Naive thymus-derived CD4-positive, alpha-beta T cell (primary cell): ENCODE data around the gene SERPINE1. TPM values are rescaled to one million over a fixed set of nuclear protein-coding genes. Genes with fewer than 3 reads are reported as not detected.
A peak's percentile ranks its signal among the peaks of the same experiment; 100 is the strongest.

Experiments
- ATAC-seq: fragments of 150-1000 bp; cut with Tn5 transposase; 2 replicates; pipeline ENCODE4 v1.10.0; 2021; ENCODE audit warnings: mild to moderate bottlenecking, moderate library complexity
- CTCF ChIA-PET: fragments of 350-600 bp; sonication (Branson Sonifier 250); formaldehyde crosslinking; loops from one replicate; lab custom pipeline; 2021; ENCODE audit warnings: antibody characterized with exemption; lab: Charles Lee
- POLR2A ChIA-PET: fragments of 350-600 bp; sonication (Branson Sonifier 250); formaldehyde crosslinking; loops from one replicate; lab custom pipeline; 2021; ENCODE audit warnings: antibody characterized with exemption, inconsistent platforms; lab: Charles Lee
- DNase-seq, 9 donors: peaks; one replicate each; pipeline versions ENCODE4 v3.0.0 to v3.0.0-alpha.2; 2020 to 2022; ENCODE audit warnings: mixed read lengths in 1 of 9
- H3K27ac ChIP-seq: one replicate; pipeline ENCODE4 v1.7.0; 2013; ENCODE audit warnings: mild to moderate bottlenecking, low read depth, low read length, moderate library complexity
- H3K27me3 ChIP-seq, 2 donors: one replicate each; pipeline ENCODE4 v1.7.0; 2013; ENCODE audit warnings: low read length in 2 of 2, mild to moderate bottlenecking in 2 of 2, moderate library complexity in 2 of 2; ENCODE audit not compliant: control insufficient read depth in 2 of 2, insufficient read depth in 2 of 2
- H3K36me3 ChIP-seq, 3 experiments: 1 replicate in 2 of 3; 2 replicates in 1 of 3; pipeline ENCODE4 v1.7.0; 2013; ENCODE audit warnings: low read length in 3 of 3, mild to moderate bottlenecking in 3 of 3, moderate library complexity in 1 of 3; ENCODE audit not compliant: insufficient read depth in 3 of 3, control insufficient read depth in 2 of 3
- H3K4me1 ChIP-seq, 2 donors: one replicate each; pipeline ENCODE4 v1.7.0; 2013; ENCODE audit warnings: low read length in 2 of 2, mild to moderate bottlenecking in 2 of 2, moderate library complexity in 1 of 2; ENCODE audit not compliant: control insufficient read depth in 2 of 2, insufficient read depth in 2 of 2
- H3K4me3 ChIP-seq: 2 replicates; pipeline ENCODE4 v1.7.0; 2013; ENCODE audit warnings: mild to moderate bottlenecking, low read length
- H3K9me3 ChIP-seq, 3 experiments: 1 replicate in 2 of 3; 2 replicates in 1 of 3; pipeline ENCODE4 v1.7.0; 2013; ENCODE audit warnings: low read length in 3 of 3; ENCODE audit not compliant: control insufficient read depth in 2 of 3
- H3K27ac Mint-ChIP-seq, 9 donors: one replicate each; pipeline ENCODE4 v1.8.0; 2020 to 2022; ENCODE audit warnings: mixed read lengths in 9 of 9, mild to moderate bottlenecking in 8 of 9, moderate library complexity in 5 of 9, inconsistent platforms in 2 of 9
- H3K27me3 Mint-ChIP-seq, 5 donors: one replicate each; pipeline ENCODE4 v1.8.0; 2021 to 2022; ENCODE audit warnings: mixed read lengths in 5 of 5, mild to moderate bottlenecking in 1 of 5
- H3K36me3 Mint-ChIP-seq, 5 donors: one replicate each; pipeline ENCODE4 v1.8.0; 2020 to 2022; ENCODE audit warnings: mixed read lengths in 5 of 5, mild to moderate bottlenecking in 3 of 5, inconsistent platforms in 1 of 5
- H3K4me1 Mint-ChIP-seq, 7 donors: one replicate each; pipeline ENCODE4 v1.8.0; 2020 to 2022; ENCODE audit warnings: mixed read lengths in 7 of 7, mild to moderate bottlenecking in 3 of 7, inconsistent platforms in 1 of 7
- H3K4me3 Mint-ChIP-seq, 10 donors: one replicate each; pipeline ENCODE4 v1.8.0; 2020 to 2022; ENCODE audit warnings: mild to moderate bottlenecking in 10 of 10, mixed read lengths in 10 of 10, moderate library complexity in 6 of 10, inconsistent platforms in 2 of 10
- H3K9me3 Mint-ChIP-seq, 11 donors: one replicate each; pipeline ENCODE4 v1.8.0; 2020 to 2022; ENCODE audit warnings: mixed read lengths in 11 of 11, mild to moderate bottlenecking in 4 of 11, inconsistent platforms in 1 of 11, moderate library complexity in 1 of 11
- intact Hi-C, 2 donors: fragments of 100-400 bp; cut with micrococcal nuclease; formaldehyde crosslinking; loops; one replicate each; pipeline ENCODE4 v1.15.1; 2023
- polyA plus RNA-seq, 2 donors: library from polyadenylated mRNA; unstranded; fragments of 300-500 nt; fragmentation: Illumina TruSeq; gene quantifications; one replicate each; pipeline ENCODE4 v1.2.3, GENCODE V29; 2021
- total RNA-seq, 6 experiments: library from RNA in 5 of 6; stranded (reverse) in 5 of 6; gene quantifications; 1 replicate in 5 of 6; 2 replicates in 1 of 6; pipeline ENCODE4 v1.2.3 and lab custom pipeline; 2021 to 2026

Gene SERPINE1
- total and polyA plus RNA-seq, 7 experiments from 2014 or later: 0.08 to 0.56 (median 0.36) TPM; not detected in 4

DNA sequence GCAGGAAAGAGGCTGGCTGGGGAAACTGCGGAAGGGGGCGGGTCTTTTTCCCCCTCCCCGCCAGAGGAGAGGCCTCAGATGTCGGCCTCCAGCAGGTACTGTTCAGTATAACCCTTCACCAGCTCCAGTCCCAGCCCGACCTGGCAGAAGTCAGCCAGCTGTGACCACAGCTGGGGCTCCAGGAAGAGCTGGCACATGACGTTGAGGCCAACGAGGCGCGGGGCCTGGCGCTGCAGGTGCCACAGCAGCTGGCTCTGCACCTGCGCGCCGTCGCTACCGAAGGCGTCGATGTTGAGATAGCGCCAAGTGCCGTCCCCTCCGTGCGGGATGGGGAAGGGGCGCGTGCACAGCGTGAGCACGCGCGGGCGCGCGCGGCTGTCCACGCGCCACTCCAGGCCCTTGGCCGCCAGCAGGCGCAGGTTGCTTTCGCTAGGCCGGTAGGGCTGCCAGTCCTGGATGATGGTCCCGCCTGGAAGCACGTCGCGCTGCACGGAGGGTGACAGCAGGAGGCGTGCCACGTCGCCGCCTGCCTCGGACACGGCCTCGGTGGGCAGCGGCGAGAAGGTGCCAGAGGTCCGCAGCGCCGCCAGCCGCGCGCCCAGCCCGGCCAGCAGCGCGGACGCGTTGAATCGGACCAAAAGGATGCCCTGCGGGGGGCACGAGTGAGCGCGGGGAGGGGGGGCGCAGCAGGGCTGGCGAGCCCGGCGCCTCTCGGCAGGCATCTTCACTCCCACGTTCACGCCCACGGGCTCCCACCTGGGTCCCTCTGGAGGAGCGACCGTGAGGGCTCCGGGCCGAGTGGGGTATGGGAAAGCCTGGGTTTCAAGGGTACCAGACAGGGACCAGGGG, 45.3 kb downstream of the SERPINE1 start:
- H3K4me1 Mint-ChIP-seq: peaks cover 46 to 69% (median 53%) of the 10 kb centered on the region in 7 donors
- Histone ChIP-seq H3K36me3 (no peaks in the 10 kb centered on the region), H3K4me3 (no peak overlapping the region), H3K4me1 (peaks cover 38 to 56% of the 10 kb centered on the region in 2 donors), H3K27me3 (peaks cover 13 to 70% of the 10 kb centered on the region in 2 donors), H3K27ac (no peak overlapping the region), H3K9me3 (peaks cover 0 to 2% (median 0%) of the 10 kb centered on the region in 3 experiments)
- peaks cover 0 to 7% (median 4%) of the 10 kb centered on the region in 5 donors for H3K36me3 Mint-ChIP-seq
- peak overlapping the region; percentile 27 to 84 (median 62) for H3K4me3 Mint-ChIP-seq
- ChIA-PET POLR2A (no interaction called here), CTCF (interaction anchor here (0.6 to 3.0 kb wide), 2 partner anchors 21 to 29 kb away, joined by 5 to 31 read pairs; no protein-coding TSS in a partner anchor)
- intact Hi-C loops: no loop called here
- H3K9me3 Mint-ChIP-seq: peaks cover 0 to 5% (median 0%) of the 10 kb centered on the region in 11 donors
- peak overlapping the region in 2 of 9 donors; percentile 25 to 53 for H3K27ac Mint-ChIP-seq
- peak in 1 of 9 donors; percentile 47 for DNase-seq
- no peak for ATAC-seq
- H3K27me3 Mint-ChIP-seq: peaks cover 85 to 92% (median 88%) of the 10 kb centered on the region in 5 donors

GRCh38 chr7:101172854-101173751, 46.2 kb downstream of the SERPINE1 start:
- POLR2A ChIA-PET: interaction anchor here (0.6 kb wide), 1 partner anchor 743 kb away, joined by 3 read pairs; no protein-coding TSS in a partner anchor
- Mint-ChIP-seq H3K27ac (peak overlapping the region in 2 of 9 donors; percentile 29 to 53), H3K27me3 (peaks cover 85 to 93% (median 88%) of the 10 kb centered on the region in 5 donors), H3K4me3 (peak overlapping the region; percentile 42 to 84 (median 63)), H3K4me1 (peaks cover 44 to 68% (median 50%) of the 10 kb centered on the region in 7 donors), H3K9me3 (peaks cover 0 to 5% (median 0%) of the 10 kb centered on the region in 11 donors), H3K36me3 (peaks cover 0 to 7% (median 4%) of the 10 kb centered on the region in 5 donors)
- no peak overlapping the region for H3K4me3 ChIP-seq
- CTCF ChIA-PET: interaction anchor here (0.6 kb wide), 2 partner anchors 20 to 27 kb away, joined by 3 to 5 read pairs; no protein-coding TSS in a partner anchor
- no peak for ATAC-seq
- no peak overlapping the region for H3K27ac ChIP-seq
- peaks cover 0 to 2% (median 0%) of the 10 kb centered on the region in 3 experiments for H3K9me3 ChIP-seq
- H3K36me3 ChIP-seq: no peaks in the 10 kb centered on the region
- intact Hi-C loops: no loop called here
- no peak for DNase-seq
- H3K27me3 ChIP-seq: peaks cover 12 to 69% of the 10 kb centered on the region in 2 donors
- H3K4me1 ChIP-seq: peaks cover 38 to 56% of the 10 kb centered on the region in 2 donors

GRCh38 chr7:101173752-101174244, 46.9 kb downstream of the SERPINE1 start:
- H3K27ac ChIP-seq: no peak overlapping the region
- ChIA-PET POLR2A (interaction anchor here (0.6 to 0.7 kb wide), 3 partner anchors 9 to 744 kb away, joined by 3 read pairs; partner anchors contain the start of gene VGF), CTCF (interaction anchor here (0.6 to 1.6 kb wide), 2 partner anchors 19 to 27 kb away, joined by 3 to 11 read pairs; no protein-coding TSS in a partner anchor)
- peaks cover 9 to 66% of the 10 kb centered on the region in 2 donors for H3K27me3 ChIP-seq
- peaks cover 79 to 91% (median 89%) of the 10 kb centered on the region in 5 donors for H3K27me3 Mint-ChIP-seq
- peaks cover 0 to 5% (median 0%) of the 10 kb centered on the region in 11 donors for H3K9me3 Mint-ChIP-seq
- H3K4me1 Mint-ChIP-seq: peaks cover 38 to 62% (median 44%) of the 10 kb centered on the region in 7 donors
- no peaks in the 10 kb centered on the region for H3K36me3 ChIP-seq
- peaks cover 0 to 7% (median 4%) of the 10 kb centered on the region in 5 donors for H3K36me3 Mint-ChIP-seq
- peak overlapping the region in 4 of 9 donors; percentile 1 to 50 (median 16) for H3K27ac Mint-ChIP-seq
- ATAC-seq: peak; percentile 75
- intact Hi-C loops: loop anchor here in 1 of 2 donors (1.0 kb wide), 1 partner anchor 8 kb away; the partner anchor contains the start of gene VGF
- no peak overlapping the region for H3K4me3 ChIP-seq
- H3K4me1 ChIP-seq: peaks cover 38 to 56% of the 10 kb centered on the region in 2 donors
- peak; percentile 49 to 79 (median 68) for DNase-seq
- H3K4me3 Mint-ChIP-seq: peak overlapping the region; percentile 56 to 84 (median 68)
- peaks cover 0 to 2% (median 0%) of the 10 kb centered on the region in 3 experiments for H3K9me3 ChIP-seq

DNA sequence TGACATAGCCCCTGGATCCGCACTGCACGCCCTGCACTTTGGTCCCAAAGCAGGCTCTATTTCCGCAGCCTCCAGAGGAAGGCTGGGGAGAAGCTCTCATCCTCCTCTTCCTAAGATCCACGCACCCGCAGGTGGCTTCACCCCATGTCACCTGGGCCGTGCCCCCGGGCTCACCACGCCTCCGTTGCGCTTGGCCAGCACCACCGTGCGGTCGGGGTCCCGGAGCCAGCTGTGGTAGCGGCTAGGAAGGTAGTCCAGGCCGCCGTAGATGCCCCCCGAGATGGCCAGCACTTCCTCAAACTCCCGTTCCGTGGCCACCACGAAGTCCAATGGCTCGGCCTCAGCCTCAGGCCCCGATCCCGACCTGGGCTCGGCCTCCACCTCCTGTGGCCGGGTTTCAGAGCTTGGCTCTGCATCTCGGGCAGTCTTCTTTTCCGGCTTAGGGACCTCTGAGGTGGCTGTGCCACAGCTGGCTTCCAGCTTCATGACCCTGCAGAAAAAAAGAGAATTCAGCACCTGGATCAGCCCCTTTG, 47.5 kb downstream of the SERPINE1 start:
- H3K27me3 ChIP-seq: peaks cover 5 to 71% of the 10 kb centered on the region in 2 donors
- no peak overlapping the region for H3K27ac ChIP-seq
- Mint-ChIP-seq H3K27ac (peak overlapping the region in 4 of 9 donors; percentile 1 to 50 (median 16)), H3K4me1 (peaks cover 39 to 63% (median 42%) of the 10 kb centered on the region in 7 donors), H3K27me3 (peaks cover 74 to 91% (median 88%) of the 10 kb centered on the region in 5 donors), H3K36me3 (peaks cover 0 to 7% (median 4%) of the 10 kb centered on the region in 5 donors), H3K4me3 (peak overlapping the region; percentile 43 to 84 (median 68)), H3K9me3 (peaks cover 0 to 5% (median 0%) of the 10 kb centered on the region in 11 donors)
- CTCF ChIA-PET: interaction anchor here (0.6 to 1.6 kb wide), 2 partner anchors 9 to 18 kb away, joined by 3 to 11 read pairs; no protein-coding TSS in a partner anchor
- H3K9me3 ChIP-seq: peaks cover 0 to 2% (median 0%) of the 10 kb centered on the region in 3 experiments
- POLR2A ChIA-PET: interaction anchor here (0.6 to 0.7 kb wide), 2 partner anchors 9 to 303 kb away, joined by 3 read pairs; partner anchors contain the start of gene VGF
- H3K4me1 ChIP-seq: peaks cover 35 to 55% of the 10 kb centered on the region in 2 donors
- no peak for ATAC-seq
- intact Hi-C loops: loop anchor here in 1 of 2 donors (1.0 kb wide), 1 partner anchor 9 kb away; the partner anchor contains the start of gene VGF
- H3K4me3 ChIP-seq: no peak overlapping the region
- no peaks in the 10 kb centered on the region for H3K36me3 ChIP-seq
- no peak for DNase-seq

- Histone ChIP-seq H3K4me1 (peaks cover 25 to 43% of the 10 kb centered on the region in 2 donors), H3K27me3 (peaks cover 5 to 67% of the 10 kb centered on the region in 2 donors), H3K27ac (no peak overlapping the region), H3K9me3 (peaks cover 0 to 2% (median 0%) of the 10 kb centered on the region in 3 experiments), H3K36me3 (no peaks in the 10 kb centered on the region), H3K4me3 (no peak overlapping the region)
- H3K27ac Mint-ChIP-seq: no peak overlapping the region
- ChIA-PET POLR2A (no interaction called here), CTCF (no interaction called here)
- intact Hi-C loops: loop anchor here in 1 of 2 donors (2.0 kb wide), 1 partner anchor 17 kb away; no protein-coding TSS in a partner anchor
- peaks cover 0 to 7% (median 6%) of the 10 kb centered on the region in 5 donors for H3K36me3 Mint-ChIP-seq
- peaks cover 30 to 55% (median 34%) of the 10 kb centered on the region in 7 donors for H3K4me1 Mint-ChIP-seq
- no peak for DNase-seq
- H3K4me3 Mint-ChIP-seq: peak overlapping the region in 1 of 10 donors; percentile 84
- peaks cover 66 to 86% (median 80%) of the 10 kb centered on the region in 5 donors for H3K27me3 Mint-ChIP-seq
- peaks cover 0 to 5% (median 0%) of the 10 kb centered on the region in 11 donors for H3K9me3 Mint-ChIP-seq
- no peak for ATAC-seq
Observed at GRCh38 chr7:101175664-101176063, 48.8 kb downstream of the SERPINE1 start.
